Ammon's horn (tissue), 1 donor: Measurements from ENCODE around the gene DCAF11.
"Not testable (repeated sequence)": the region's sequence is repeated elsewhere in the genome, so short reads cannot be mapped to it uniquely, and the experiment has no call there.

ENCODE experiments used
- DNase-seq: peaks from one replicate; pipeline ENCODE4 v3.0.0-alpha.2; 2016; ENCODE audit warnings: low spot score

The DCAF11 gene

GRCh38 chr14:24096545-24097181, 17.9 kb upstream of the DCAF11 start:
- no peak for DNase-seq

GRCh38 chr14:24098229-24098926, 16.2 kb upstream of the DCAF11 start:
- DNase-seq, result no peak

- no peak for DNase-seq
Observed at GRCh38 chr14:24098927-24099813, 15.4 kb upstream of the DCAF11 start.

GRCh38 chr14:24100197-24100981, 14.2 kb upstream of the DCAF11 start:
- no peak for DNase-seq

- DNase-seq, result no peak
Observed at GRCh38 chr14:24100982-24101494, 13.5 kb upstream of the DCAF11 start.

- no peak for DNase-seq
Observed at GRCh38 chr14:24102357-24103048, 12.1 kb upstream of the DCAF11 start.

GRCh38 chr14:24103451-24103850, 11.1 kb upstream of the DCAF11 start:
- DNase-seq, result no peak

- not testable (repeated sequence) for DNase-seq
Observed at GRCh38 chr14:24105609-24106239, 8.9 kb upstream of the DCAF11 start.

- DNase-seq, result no peak
Observed at GRCh38 chr14:24106672-24107271, 7.8 kb upstream of the DCAF11 start.

GRCh38 chr14:24108336-24108874, 6.2 kb upstream of the DCAF11 start:
- no peak for DNase-seq

GRCh38 chr14:24110060-24110459, 4.5 kb upstream of the DCAF11 start:
- no peak for DNase-seq

GRCh38 chr14:24110523-24110922, 4.1 kb upstream of the DCAF11 start:
- no peak for DNase-seq

- no peak for DNase-seq
Observed at GRCh38 chr14:24113379-24113800, 1.2 kb upstream of the DCAF11 start.

- DNase-seq, result peak; percentile 89
Observed at GRCh38 chr14:24113801-24114531, 611 bp upstream of the DCAF11 start.

- DNase-seq, result no peak
Observed at GRCh38 chr14:24115422-24116127, 998 bp downstream of the DCAF11 start.

GRCh38 chr14:24116128-24116814, 1.7 kb downstream of the DCAF11 start:
- no peak for DNase-seq

GRCh38 chr14:24117179-24117578, 2.6 kb downstream of the DCAF11 start:
- DNase-seq, result no peak

GRCh38 chr14:24119691-24120090, 5.1 kb downstream of the DCAF11 start:
- no peak for DNase-seq
